Measurements from ENCODE around the gene HOXA7.

Gene HOXA7

GRCh38 chr7:27193335-27194001 lies 37.0 kb upstream of the HOXA7 start:
- peak; percentile 68 for DNase-seq (ENCODE audit: low spot score)

DNA sequence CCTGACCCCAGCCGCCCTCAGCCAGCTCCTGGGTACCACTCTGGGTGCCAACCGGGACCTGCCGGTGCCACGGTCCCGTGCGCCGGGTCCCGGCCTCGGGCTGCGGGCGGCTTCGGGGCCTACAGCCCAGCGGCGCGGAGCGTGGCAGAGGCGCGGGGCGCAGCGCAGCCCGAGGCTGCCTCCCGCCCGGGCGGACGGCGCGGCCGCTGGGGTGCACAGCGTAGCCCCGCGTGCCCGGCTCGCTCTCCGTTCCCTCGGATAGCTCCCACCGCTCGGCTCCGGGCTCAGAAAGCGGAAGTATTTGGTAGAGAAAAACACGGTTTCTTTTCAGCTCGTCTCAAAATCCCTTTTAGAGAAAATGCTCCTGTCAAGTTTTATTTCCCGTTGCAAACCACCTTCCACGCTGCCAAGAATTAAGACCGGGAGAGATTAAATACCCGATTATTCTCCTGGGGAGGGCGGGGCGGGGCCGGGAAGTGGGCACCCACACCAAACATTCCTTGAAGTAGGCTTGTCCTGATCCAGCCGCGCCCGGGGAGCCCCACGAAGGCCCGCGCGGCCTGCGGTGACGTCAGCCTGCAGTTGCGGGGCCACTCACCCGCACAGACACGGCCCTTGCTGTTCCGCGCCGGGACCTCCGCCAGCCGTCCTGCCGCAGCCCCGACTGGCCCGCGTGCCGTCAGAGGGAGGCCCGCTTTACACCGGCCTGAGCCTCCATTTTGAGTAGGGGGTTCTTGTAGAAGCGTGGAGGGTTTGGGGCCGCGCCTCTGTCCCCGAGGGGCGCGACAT lies 36.3 kb upstream of the HOXA7 start:
- peak; percentile 79 for DNase-seq (ENCODE audit: low spot score)

DNA sequence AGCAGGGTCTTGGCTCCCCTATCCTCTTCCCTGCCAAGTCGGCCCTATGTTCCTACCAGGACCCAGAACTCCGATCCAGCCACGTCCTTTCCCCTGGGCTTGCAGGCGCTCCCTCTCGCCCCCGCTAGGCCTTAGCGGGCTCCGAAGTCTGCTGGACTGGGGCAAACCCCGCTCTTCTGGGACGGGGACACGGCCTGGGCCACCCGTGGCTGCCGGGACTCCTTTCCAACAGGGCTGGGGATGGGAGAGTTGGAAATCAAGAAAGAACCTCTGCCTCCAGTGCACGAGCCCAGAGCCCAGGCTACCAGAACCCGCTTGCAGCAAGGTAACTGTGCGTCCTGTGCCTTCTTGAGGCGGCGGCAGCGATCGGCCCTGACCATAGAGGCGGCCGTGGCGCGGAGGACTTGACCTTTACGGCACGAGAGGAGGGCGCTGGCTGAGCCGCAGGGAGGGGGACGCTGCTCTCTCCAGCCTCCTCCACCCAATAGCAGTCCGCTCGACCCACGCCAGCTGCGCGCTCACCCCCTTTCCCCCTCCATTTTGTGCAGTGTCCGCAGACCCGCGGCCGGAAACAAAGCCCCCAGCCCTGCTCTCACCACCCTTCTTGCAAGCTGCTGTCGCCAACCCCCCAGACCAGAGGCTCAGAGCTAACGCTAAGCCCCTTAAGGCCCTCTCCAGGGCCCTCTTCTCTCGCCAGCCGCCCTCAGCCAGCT lies 35.5 kb upstream of the HOXA7 start:
- peak; percentile 78 for DNase-seq (ENCODE audit: low spot score)

- DNase-seq (ENCODE audit: low spot score) = peak; percentile 64
Observed at GRCh38 chr7:27191161-27191731, 34.8 kb upstream of the HOXA7 start.

DNA sequence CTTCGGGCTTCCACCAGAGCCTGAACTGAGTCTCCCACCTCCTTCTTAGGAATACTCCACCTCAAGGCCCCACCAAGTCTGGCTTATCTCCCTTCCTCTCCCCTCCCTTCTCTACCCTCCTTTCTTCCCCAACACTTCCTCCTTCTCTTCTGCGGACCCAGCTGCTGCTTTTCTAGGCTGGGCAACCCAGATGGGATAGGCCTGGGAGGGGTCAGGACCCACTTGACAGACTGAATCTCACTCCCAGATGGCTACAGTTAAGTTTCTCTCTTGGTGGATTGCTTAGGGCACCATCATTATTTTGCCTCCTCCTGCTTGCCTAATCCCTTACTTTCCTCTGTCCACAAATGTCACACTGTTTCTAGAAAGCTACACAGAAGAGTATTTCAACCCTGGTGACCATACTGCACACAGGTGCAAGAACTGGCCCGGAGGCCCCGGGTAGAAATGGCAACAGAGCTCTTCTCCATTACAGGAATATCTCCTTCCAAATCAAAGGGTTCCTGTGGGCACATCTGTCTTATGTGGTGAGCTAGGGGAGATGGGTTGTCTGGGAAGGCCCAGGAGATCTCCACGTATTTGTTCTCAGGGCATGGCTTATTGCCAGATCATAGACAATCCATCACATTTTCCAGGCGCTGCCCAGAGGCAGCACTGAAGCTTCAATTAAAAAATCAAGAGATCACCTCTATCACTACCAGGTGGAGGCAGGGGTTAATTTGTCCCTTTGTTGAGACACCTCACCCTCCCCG lies 33.7 kb upstream of the HOXA7 start:
- peak; percentile 61 for DNase-seq (ENCODE audit: low spot score)

DNA sequence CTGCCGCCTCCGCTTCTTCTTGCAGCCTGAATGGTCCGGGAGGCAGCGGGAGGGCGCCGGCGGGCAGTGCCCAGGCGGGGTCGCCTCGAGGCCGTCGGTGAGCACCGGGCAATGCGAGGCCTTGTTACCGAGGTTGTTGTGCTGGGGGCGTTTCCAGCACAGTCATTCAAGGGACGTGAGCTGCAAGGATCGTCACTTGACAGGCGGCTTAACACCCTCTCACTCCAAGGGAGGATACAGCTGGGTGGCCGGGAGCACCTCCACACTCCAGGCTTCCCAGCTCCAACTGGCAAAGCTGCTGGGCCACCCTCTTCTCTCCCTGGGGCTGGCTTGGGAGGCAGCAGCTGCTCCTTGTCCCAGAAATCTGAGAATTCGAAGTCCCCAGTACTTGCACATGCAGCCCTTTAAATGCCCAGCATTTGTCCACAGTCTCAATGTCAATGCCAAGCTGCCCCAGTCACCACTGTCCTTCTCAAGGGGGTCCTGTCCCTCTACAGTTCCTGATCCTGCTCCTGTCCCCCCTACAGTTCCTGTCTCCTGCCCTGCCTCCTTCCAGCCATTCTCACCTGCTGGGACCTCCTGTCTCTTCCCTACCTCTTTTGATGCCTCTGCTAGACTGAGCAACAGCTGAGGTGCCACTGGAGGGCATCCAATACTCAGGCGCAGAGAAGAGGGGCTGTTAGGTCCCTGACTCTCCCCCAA lies 33.0 kb upstream of the HOXA7 start:
- peak; percentile 69 for DNase-seq (ENCODE audit: low spot score)

DNA sequence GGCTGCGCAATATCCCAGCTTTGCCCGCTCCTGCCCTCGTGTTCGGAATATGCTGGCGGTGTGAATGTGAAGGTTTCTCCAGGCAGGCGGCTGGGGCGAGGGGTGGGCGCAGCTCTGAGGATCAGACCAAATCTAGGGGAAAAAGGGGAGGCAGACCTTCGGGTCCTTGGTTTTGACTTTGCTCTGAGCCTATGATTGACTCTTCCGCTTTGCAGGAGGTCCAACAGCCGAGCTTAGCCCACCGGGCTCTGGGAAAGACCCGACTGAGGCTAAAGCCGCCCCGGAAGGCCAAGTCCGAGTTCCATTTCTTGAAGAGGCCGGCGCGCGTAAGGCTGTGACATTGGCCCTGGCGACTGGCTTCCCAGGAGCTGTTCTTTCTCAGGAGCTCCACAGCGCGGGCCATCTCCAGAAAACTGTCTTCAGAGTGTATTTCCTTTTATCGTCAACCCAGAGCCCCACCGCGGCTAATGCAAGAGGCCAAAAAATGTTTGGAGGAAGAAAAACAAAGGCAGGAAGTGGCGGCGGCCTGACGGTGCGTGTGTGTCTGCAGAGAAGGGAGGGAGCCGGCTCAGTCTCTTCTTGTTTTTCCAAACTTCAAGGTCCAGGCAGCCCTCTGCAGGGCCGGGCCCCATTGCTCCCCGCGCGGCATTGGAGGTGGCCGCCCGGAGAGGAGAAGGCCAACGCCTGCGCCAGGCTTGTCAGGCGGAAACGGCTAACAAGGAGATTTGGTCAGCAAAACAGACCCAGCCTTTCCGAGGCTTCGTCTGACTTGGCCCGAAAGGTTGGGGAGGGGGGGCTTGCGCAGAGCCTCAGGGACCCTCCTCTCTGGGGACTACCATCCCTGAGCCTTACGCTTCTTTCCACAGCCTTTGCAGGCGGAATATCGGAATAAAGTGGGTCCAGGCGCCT lies 32.2 kb upstream of the HOXA7 start:
- peak; percentile 74 for DNase-seq (ENCODE audit: low spot score)

GRCh38 chr7:27187475-27188385 lies 31.3 kb upstream of the HOXA7 start:
- DNase-seq (ENCODE audit: low spot score) = peak; percentile 70

- peak; percentile 56 for DNase-seq (ENCODE audit: low spot score)
Observed at GRCh38 chr7:27186668-27187474, 30.4 kb upstream of the HOXA7 start.

DNA sequence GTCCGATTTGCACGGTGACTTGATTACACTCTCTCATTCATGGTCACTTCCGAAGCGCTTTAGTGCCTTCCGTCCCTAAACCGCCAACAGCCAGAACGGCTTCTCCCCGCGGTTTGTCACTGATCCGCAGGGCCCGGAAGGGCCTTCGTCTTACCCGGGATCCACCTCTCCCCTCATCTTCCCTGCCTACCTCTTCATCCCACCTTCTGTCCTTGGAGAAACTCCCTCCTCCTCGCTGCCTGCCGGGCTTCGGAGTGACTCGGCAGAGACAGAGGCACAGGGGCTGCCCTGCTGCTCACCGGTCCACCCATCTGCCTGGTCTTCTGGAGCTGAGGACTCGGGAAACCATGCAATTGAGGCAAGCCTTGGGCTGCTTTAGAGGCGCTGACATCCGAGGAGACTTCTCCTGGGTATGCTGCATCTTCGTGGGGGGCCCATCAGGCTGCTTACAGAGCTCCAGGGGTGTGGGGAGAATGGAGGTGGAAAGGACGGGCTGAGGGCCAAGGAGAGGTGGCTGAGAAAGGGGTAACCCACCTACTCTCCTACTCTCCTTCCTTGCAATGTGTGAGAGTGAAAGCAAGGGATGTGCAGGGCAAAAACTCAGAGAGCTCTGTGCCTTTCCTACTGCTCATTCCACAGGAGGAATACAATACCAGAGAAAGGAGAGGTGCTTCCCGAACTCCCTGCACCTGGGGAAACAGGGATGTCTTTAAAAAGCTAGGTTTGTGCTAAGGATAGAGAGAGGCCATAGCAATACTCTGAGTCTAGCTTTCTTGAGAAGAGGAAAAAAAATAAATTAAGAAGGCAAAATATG lies 29.6 kb upstream of the HOXA7 start:
- peak; percentile 70 for DNase-seq (ENCODE audit: low spot score)

DNA sequence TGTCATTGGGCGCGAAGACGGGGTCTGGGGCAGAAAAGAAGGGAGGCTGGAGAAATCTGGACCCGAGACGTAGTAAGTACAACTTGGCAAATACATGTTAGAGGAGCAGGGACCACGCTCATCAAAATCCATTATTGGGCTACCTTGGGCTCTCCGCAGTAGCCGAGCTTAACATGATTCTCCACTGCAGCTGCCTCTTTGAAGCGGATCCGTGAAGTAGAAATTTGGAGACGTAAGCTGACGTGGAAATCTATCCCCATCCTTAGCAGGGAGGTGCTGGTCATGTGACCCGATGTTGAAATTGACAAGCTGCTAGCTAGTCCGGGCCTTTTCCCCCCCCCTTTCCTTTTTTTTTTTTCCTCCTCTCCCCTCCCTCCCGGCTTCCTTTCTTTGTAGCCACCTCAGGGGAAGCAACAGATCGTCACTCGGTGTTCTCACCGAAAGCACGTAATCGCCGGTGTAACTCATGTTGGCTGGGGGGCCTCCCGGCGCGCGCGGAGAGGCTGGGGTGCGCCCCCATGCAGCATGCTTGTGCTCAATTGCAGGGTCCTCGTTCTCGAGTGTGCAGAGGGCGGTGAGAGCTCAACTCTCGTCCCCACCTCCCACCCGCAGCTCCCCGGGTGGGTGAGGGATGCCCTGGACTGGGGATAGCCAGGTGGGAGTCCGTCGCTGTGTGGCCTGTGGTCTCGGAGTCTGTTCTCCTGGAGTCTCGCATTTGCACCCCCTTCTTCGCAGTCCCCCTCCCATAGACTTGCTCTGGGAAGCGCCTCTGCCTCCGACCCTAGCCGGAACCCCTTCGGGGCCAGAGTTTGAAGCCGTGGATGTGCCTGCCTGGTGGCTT lies 28.8 kb upstream of the HOXA7 start, which contains the start of gene HOXA11:
Gene HOXA11 (minus strand): TSS at position 220 of the 841 bp plus-strand sequence. CDS start 88 bp downstream, at position 132.
- DNase-seq (ENCODE audit: low spot score) = peak; percentile 79

GRCh38 chr7:27184337-27185012 lies 28.0 kb upstream of the HOXA7 start:
- DNase-seq (ENCODE audit: low spot score) = no peak

DNA sequence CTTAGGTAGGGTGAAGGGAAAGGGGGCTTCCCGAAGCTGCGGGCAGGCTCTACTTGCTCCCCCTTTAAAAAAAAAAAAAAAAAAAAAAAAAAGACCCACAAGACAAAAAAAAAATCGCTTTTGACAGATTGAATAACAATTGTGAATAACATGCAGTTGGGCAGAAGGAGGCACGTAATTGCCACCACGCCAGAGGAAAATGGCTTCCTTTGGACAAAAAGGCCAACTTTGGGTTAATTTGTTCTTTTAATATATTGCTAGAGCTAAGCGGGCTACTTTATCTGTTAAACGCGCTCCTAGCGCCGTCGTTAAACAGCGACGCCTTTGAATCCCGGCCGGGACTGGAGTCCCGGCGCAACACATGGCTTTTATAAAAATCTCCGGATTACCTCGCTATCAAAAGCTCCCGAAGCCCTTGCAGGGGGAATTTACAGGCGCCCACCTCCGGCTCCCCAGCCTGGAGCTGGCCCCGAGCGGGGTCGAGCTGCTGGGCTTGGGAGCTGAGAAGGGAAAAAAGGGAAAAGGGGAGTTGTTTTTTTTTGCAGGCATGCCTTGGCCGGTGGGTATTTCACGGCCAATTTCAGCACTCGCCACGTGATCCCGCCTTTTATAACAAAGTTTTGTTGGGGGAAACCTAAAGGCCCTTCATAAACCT lies 27.3 kb upstream of the HOXA7 start:
- peak; percentile 66 for DNase-seq (ENCODE audit: low spot score)

GRCh38 chr7:27182861-27183681 lies 26.6 kb upstream of the HOXA7 start:
- DNase-seq (ENCODE audit: low spot score) = peak; percentile 75

Measured in left forelimb (tissue), 1 donor.